Mucosa of descending colon (tissue), 3 donors: ENCODE measurements around the gene DAPL1. TPM values are rescaled to one million over a fixed set of nuclear protein-coding genes. Genes with fewer than 3 reads are reported as not detected.

Experiments used
- ATAC-seq: fragments of 200-7000 bp; cut with Tn5 transposase; one replicate; pipeline ENCODE4 v1.9.1; 2020; ENCODE audit warnings: mild to moderate bottlenecking, moderate library complexity
- DNase-seq, 3 donors: peaks; one replicate each; pipeline ENCODE4 v3.0.0-alpha.2; 2020
- H3K36me3 ChIP-seq: fragments of 200-600 bp; one replicate; pipeline ENCODE4 v1.8.0; 2021; ENCODE audit warnings: low read depth, mild to moderate bottlenecking
- H3K4me1 ChIP-seq: fragments of 200-600 bp; one replicate; pipeline ENCODE4 v1.8.0; 2021; ENCODE audit warnings: low read depth, mild to moderate bottlenecking
- H3K4me3 ChIP-seq: fragments of 200-600 bp; one replicate; pipeline ENCODE4 v1.8.0; 2021; ENCODE audit warnings: mild to moderate bottlenecking
- H3K9me3 ChIP-seq: fragments of 200-600 bp; one replicate; pipeline ENCODE4 v1.8.0; 2021; ENCODE audit warnings: mild to moderate bottlenecking
- CTCF ChIP-seq: fragments of 200-600 bp; IDR thresholded peaks from one replicate; pipeline ENCODE4 v1.8.0; 2022; ENCODE audit warnings: antibody characterized with exemption, mild to moderate bottlenecking
- intact Hi-C, 2 donors: fragments of 100-400 bp; cut with DNase I in 1 of 2; cut with micrococcal nuclease in 1 of 2; formaldehyde crosslinking; loops; one replicate each; pipeline versions ENCODE4 v1.11.0 to v1.11.1; 2022; cut with DNase I, micrococcal nuclease
- total RNA-seq, 3 donors: library from RNA; stranded (reverse); fragmentation: NEBNext Ultra II Directional in 2 of 3; extraction: Animal tissue kit (Norgen Biotek cat#: 25700) in 2 of 3; gene quantifications; one replicate each; pipeline versions ENCODE4 v1.2.1 to v1.2.4, GENCODE V29; 2021 to 2023
- donor health status: DM: no; HTN: no; CAD: no; lungs with moderate emphysema.
- donor health status: DM: no; HTN: no; CAD: no.
- donor health status: DM: no; HTN: yes; CAD: no.

DAPL1 gene
- total RNA-seq, 3 donors from 2014 or later: 1.2 TPM; not detected in 2

GRCh38 chr2:158760887-158761286 is 34.2 kb upstream of the DAPL1 start:
- no peak for TF ChIP-seq CTCF
- H3K36me3 ChIP-seq: no peaks in the 10 kb centered on the region
- no peaks in the 10 kb centered on the region for H3K4me1 ChIP-seq
- no peak for ATAC-seq
- H3K9me3 ChIP-seq: no peaks in the 10 kb centered on the region
- H3K4me3 ChIP-seq: no peak overlapping the region
- intact Hi-C loops: no loop called here
- no peak for DNase-seq

GRCh38 chr2:158761621-158762020 is 33.5 kb upstream of the DAPL1 start:
- intact Hi-C loops: no loop called here
- Histone ChIP-seq H3K4me1 (no peaks in the 10 kb centered on the region), H3K36me3 (no peaks in the 10 kb centered on the region), H3K4me3 (no peak overlapping the region), H3K9me3 (no peaks in the 10 kb centered on the region)
- ATAC-seq: no peak
- no peak for TF ChIP-seq CTCF
- no peak for DNase-seq

- no peak for ATAC-seq
Observed at GRCh38 chr2:158762336-158762735, 32.8 kb upstream of the DAPL1 start.

GRCh38 chr2:158766524-158766923 is 28.6 kb upstream of the DAPL1 start:
- no peak for ATAC-seq
- intact Hi-C loops: no loop called here
- no peaks in the 10 kb centered on the region for H3K36me3 ChIP-seq

More at GRCh38 chr2:158762336-158762735, 32.8 kb upstream of the DAPL1 start:
- TF ChIP-seq CTCF: no peak
- H3K9me3 ChIP-seq: no peaks in the 10 kb centered on the region
- no peaks in the 10 kb centered on the region for H3K36me3 ChIP-seq
- intact Hi-C loops: no loop called here
- H3K4me1 ChIP-seq: no peaks in the 10 kb centered on the region
- no peak for DNase-seq
- no peak overlapping the region for H3K4me3 ChIP-seq

GRCh38 chr2:158772306-158773078 is 22.6 kb upstream of the DAPL1 start:
- intact Hi-C loops: no loop called here

More at GRCh38 chr2:158766524-158766923, 28.6 kb upstream of the DAPL1 start:
- Histone ChIP-seq H3K4me3 (no peak overlapping the region), H3K4me1 (no peaks in the 10 kb centered on the region), H3K9me3 (no peaks in the 10 kb centered on the region)
- no peak for TF ChIP-seq CTCF
- DNase-seq: no peak

More at GRCh38 chr2:158772306-158773078, 22.6 kb upstream of the DAPL1 start:
- no peak for TF ChIP-seq CTCF
- Histone ChIP-seq H3K4me1 (no peaks in the 10 kb centered on the region), H3K9me3 (no peaks in the 10 kb centered on the region), H3K36me3 (no peaks in the 10 kb centered on the region), H3K4me3 (no peak overlapping the region)
- DNase-seq: no peak
- ATAC-seq: no peak
